Measurements from ENCODE around the gene PCDHB15.

DNA sequence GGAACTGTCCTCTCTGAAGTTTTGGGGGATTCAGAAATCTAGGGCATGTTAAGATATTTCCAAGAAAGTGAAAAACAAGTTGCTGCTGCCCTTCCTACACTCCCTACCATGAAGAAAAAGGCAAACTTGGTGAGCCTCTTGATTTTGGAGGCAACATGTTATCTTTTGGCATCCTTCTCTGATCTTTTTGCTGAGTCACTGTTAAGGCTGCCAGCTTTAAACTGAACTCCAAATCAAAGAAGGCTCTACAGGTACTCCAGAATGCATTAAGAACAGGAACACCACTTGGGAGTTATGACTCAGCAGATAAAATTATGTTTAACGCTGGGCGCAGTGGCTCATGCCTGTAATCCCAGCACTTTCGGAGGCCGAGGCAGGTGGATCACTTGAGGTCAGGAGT, 24.0 kb downstream of the PCDHB15 start:
- no peak for TF ChIP-seq ELF4 (IDR thresholded peaks at IDR 0.05)
- TF ChIP-seq SUZ12 (IDR thresholded peaks at IDR 0.05): no peak
- no peak for TF ChIP-seq FOXK2 (IDR thresholded peaks at IDR 0.05)
- TF ChIP-seq FOXM1 (IDR thresholded peaks at IDR 0.05; ENCODE audit: borderline replicate concordance): no peak
- TF ChIP-seq BHLHE40 (IDR thresholded peaks at IDR 0.05; ENCODE audit: borderline replicate concordance): no peak
- TF ChIP-seq, protein P1, sequence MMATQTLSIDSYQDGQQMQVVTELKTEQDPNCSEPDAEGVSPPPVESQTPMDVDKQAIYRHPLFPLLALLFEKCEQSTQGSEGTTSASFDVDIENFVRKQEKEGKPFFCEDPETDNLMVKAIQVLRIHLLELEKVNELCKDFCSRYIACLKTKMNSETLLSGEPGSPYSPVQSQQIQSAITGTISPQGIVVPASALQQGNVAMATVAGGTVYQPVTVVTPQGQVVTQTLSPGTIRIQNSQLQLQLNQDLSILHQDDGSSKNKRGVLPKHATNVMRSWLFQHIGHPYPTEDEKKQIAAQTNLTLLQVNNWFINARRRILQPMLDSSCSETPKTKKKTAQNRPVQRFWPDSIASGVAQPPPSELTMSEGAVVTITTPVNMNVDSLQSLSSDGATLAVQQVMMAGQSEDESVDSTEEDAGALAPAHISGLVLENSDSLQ (IDR thresholded peaks at IDR 0.05): no peak
- TF ChIP-seq SP1 (IDR thresholded peaks at IDR 0.05): no peak
- TF ChIP-seq LEF1 (IDR thresholded peaks at IDR 0.05; ENCODE audit: borderline replicate concordance): no peak
- no peak for TF ChIP-seq HDGF (IDR thresholded peaks at IDR 0.05; ENCODE audit: borderline replicate concordance)

Measured in HEK293T (cell line).